Measurements from ENCODE around the gene ALG2.

DNA sequence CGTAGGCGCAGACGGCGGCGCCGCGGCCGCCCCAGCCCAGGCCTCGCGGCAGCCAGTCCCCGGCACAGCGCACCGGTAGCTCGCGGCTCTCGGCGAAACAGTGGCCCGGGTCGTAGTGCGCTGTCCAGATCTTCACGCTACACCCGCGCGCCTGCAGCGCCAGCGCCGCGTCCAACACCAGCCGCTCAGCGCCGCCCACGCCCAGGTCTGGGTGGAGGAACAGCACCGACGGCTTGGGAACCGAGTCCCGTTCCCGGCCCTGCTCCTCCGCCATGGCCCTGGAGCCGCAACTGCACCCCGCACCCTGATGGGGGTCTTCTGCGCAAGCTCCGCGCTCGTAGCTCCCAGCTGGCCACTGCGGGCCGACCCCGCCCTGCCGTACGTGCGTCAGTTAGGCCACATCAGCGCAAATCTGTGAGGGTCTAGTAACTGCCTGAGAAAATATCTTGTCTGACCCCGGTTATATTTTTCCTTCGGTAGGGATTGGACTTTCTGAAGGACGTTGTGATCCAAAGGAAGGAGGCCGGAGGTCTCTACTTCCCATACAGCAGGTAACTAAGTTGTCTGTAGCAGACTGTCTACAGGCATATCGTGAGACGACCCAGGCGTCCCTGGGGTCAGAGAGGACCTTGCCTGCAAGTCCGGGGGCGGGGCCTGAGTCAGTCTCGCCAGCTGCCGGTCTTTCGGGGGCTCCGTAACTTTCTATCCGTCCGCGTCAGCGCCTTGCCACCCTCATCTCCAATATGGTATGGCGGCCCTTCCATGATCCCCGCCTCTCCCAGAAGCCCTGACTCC lies at the start of gene ALG2, which contains the start of gene SEC61B:
- TF ChIP-seq POLR2A (IDR thresholded peaks at IDR 0.05), result peak; percentile 20 to 91 (median 73)
- TF ChIP-seq, protein P1, sequence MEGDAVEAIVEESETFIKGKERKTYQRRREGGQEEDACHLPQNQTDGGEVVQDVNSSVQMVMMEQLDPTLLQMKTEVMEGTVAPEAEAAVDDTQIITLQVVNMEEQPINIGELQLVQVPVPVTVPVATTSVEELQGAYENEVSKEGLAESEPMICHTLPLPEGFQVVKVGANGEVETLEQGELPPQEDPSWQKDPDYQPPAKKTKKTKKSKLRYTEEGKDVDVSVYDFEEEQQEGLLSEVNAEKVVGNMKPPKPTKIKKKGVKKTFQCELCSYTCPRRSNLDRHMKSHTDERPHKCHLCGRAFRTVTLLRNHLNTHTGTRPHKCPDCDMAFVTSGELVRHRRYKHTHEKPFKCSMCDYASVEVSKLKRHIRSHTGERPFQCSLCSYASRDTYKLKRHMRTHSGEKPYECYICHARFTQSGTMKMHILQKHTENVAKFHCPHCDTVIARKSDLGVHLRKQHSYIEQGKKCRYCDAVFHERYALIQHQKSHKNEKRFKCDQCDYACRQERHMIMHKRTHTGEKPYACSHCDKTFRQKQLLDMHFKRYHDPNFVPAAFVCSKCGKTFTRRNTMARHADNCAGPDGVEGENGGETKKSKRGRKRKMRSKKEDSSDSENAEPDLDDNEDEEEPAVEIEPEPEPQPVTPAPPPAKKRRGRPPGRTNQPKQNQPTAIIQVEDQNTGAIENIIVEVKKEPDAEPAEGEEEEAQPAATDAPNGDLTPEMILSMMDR (IDR thresholded peaks at IDR 0.05 in 8 of 11, conservative IDR thresholded peaks at IDR 0.05 in 3 of 11), result peak in 6 of 11 experiments; percentile 11 to 28 (median 18)

Measured in spleen (tissue), 7 donors.